Gastroesophageal sphincter (tissue), 4 donors: Measurements from ENCODE around the gene GRAMD1A. TPM values are rescaled to one million over a fixed set of nuclear protein-coding genes. Genes with fewer than 3 reads are reported as not detected.

Experiments used
- ATAC-seq: fragments of 150-250 bp; one replicate; pipeline ENCODE4 v1.9.1; 2016; ENCODE audit warnings: mild to moderate bottlenecking, moderate library complexity
- H3K27ac ChIP-seq, 4 donors: fragments of 200-600 bp; sonication (generic) in 3 of 4; 1 replicate in 3 of 4; 2 replicates in 1 of 4; pipeline ENCODE4 v1.5.1; 2016 to 2019
- H3K27me3 ChIP-seq: fragments of 200-600 bp; sonication (generic); one replicate; pipeline ENCODE4 v1.5.1; 2019
- H3K36me3 ChIP-seq, 2 donors: fragments of 200-600 bp; sonication (generic); one replicate each; pipeline ENCODE4 v1.5.1; 2019; ENCODE audit warnings: control low read depth in 1 of 2
- H3K4me1 ChIP-seq, 3 donors: fragments of 200-600 bp; sonication (generic); 1 replicate in 2 of 3; 2 replicates in 1 of 3; pipeline ENCODE4 v1.5.1; 2016 to 2019; ENCODE audit warnings: control low read depth in 2 of 3
- H3K4me3 ChIP-seq, 2 donors: fragments of 200-600 bp; sonication (generic); one replicate each; pipeline ENCODE4 v1.5.1; 2019; ENCODE audit warnings: mild to moderate bottlenecking in 1 of 2, moderate library complexity in 1 of 2
- H3K9me3 ChIP-seq, 3 donors: fragments of 200-600 bp; sonication (generic); one replicate each; pipeline ENCODE4 v1.5.1; 2017 to 2019; ENCODE audit warnings: control low read depth in 2 of 3
- CTCF ChIP-seq, 4 experiments: fragments of 200-600 bp in 2 of 4; fragments of 450-650 bp in 2 of 4; sonication (generic) in 1 of 4; IDR thresholded peaks; one replicate each; pipeline ENCODE4 v1.5.1; 2017 to 2019; ENCODE audit warnings: antibody characterized with exemption in 4 of 4, mild to moderate bottlenecking in 2 of 4, moderate library complexity in 2 of 4
- EP300 ChIP-seq: sonication (generic); formaldehyde crosslinking; IDR thresholded peaks from one replicate; pipeline ENCODE4 v1.6.1; 2017; ENCODE audit warnings: antibody characterized with exemption, mild to moderate bottlenecking
- POLR2A ChIP-seq, 2 donors: fragments of 450-650 bp; IDR thresholded peaks; one replicate each; pipeline ENCODE4 v1.6.1; 2017; ENCODE audit warnings: antibody characterized with exemption in 2 of 2, mild to moderate bottlenecking in 2 of 2, moderate library complexity in 1 of 2
- POLR2AphosphoS5 ChIP-seq: sonication (generic); formaldehyde crosslinking; IDR thresholded peaks from one replicate; pipeline ENCODE4 v1.6.1; 2017; ENCODE audit warnings: antibody characterized with exemption
- WGBS, 2 donors: methylation state at CpG; one replicate each; pipeline ENCODE4 v1.1.5; 2018; ENCODE audit warnings: low coverage in 1 of 2; 5-methylcytosine and 5-hydroxymethylcytosine counted together
- total RNA-seq, 4 donors: library from RNA; depleted of rRNA; stranded (reverse); fragments of >200 nt; gene quantifications; one replicate each; pipeline ENCODE4 v1.1.0, GENCODE V29; 2016

Gene GRAMD1A
- total RNA-seq, 4 donors from 2014 or later = 22.0 to 40.0 (median 35.9) TPM

- TF ChIP-seq POLR2AphosphoS5 (no peak), CTCF (IDR thresholded peaks at IDR 0.05) (no peak), EP300 (no peak), POLR2A (IDR thresholded peaks at IDR 0.05) (no peak)
- H3K27me3 ChIP-seq = no peaks in the 10 kb centered on the region
- peaks cover 0 to 54% (median 15%) of the 10 kb centered on the region in 3 donors for H3K4me1 ChIP-seq
- H3K4me3 ChIP-seq = no peak overlapping the region
- WGBS, 2 donors = 100% methylated on average over 1 to 5 of the region's 17 CpGs
- ATAC-seq = no peak
- peaks cover 0 to 41% of the 10 kb centered on the region in 2 donors for H3K36me3 ChIP-seq
- no peak overlapping the region for H3K27ac ChIP-seq
- no peaks in the 10 kb centered on the region for H3K9me3 ChIP-seq
Observed at GRCh38 chr19:35034005-35034502, 33.9 kb downstream of the GRAMD1A start.

- Histone ChIP-seq H3K9me3 (no peaks in the 10 kb centered on the region), H3K27me3 (peaks cover 4% of the 10 kb centered on the region), H3K4me1 (peaks cover 0 to 55% (median 11%) of the 10 kb centered on the region in 3 donors), H3K4me3 (no peak overlapping the region), H3K27ac (no peak overlapping the region), H3K36me3 (peaks cover 0 to 41% of the 10 kb centered on the region in 2 donors)
- no peak for ATAC-seq
- TF ChIP-seq POLR2AphosphoS5 = no peak
- TF ChIP-seq EP300 = no peak
- TF ChIP-seq CTCF (IDR thresholded peaks at IDR 0.05) = no peak
- TF ChIP-seq POLR2A (IDR thresholded peaks at IDR 0.05) = no peak
- WGBS, 2 donors = 85 to 86% methylated on average over 5 to 10 of the region's 17 CpGs
Observed at GRCh38 chr19:35034588-35035382, 34.7 kb downstream of the GRAMD1A start.

- peak; percentile 11 for ATAC-seq
- peaks cover 0 to 58% (median 30%) of the 10 kb centered on the region in 3 donors for H3K4me1 ChIP-seq
- peaks cover 0 to 41% of the 10 kb centered on the region in 2 donors for H3K36me3 ChIP-seq
- H3K27me3 ChIP-seq = peaks cover 32% of the 10 kb centered on the region
- H3K9me3 ChIP-seq = no peaks in the 10 kb centered on the region
- H3K4me3 ChIP-seq = no peak overlapping the region
- no peak for TF ChIP-seq EP300
- TF ChIP-seq CTCF (IDR thresholded peaks at IDR 0.05) = no peak
- TF ChIP-seq POLR2A (IDR thresholded peaks at IDR 0.05) = no peak
- TF ChIP-seq POLR2AphosphoS5 = no peak
- H3K27ac ChIP-seq = peak overlapping the region in 3 of 4 donors; percentile 60 to 77 (median 71)
- WGBS, 2 donors = 54 to 67% methylated on average over 3 to 11 of the region's 13 CpGs
Observed at GRCh38 chr19:35037716-35038622, 37.8 kb downstream of the GRAMD1A start.

GRCh38 chr19:35038623-35039512 lies 38.7 kb downstream of the GRAMD1A start:
- Histone ChIP-seq H3K27me3 (peaks cover 32% of the 10 kb centered on the region), H3K36me3 (peaks cover 0 to 34% of the 10 kb centered on the region in 2 donors), H3K9me3 (no peaks in the 10 kb centered on the region), H3K4me1 (peaks cover 0 to 61% (median 30%) of the 10 kb centered on the region in 3 donors), H3K27ac (peak overlapping the region in 3 of 4 donors; percentile 67 to 77 (median 71)), H3K4me3 (peak overlapping the region in 1 of 2 donors; percentile 23)
- TF ChIP-seq CTCF (IDR thresholded peaks at IDR 0.05) (no peak), POLR2AphosphoS5 (no peak), POLR2A (IDR thresholded peaks at IDR 0.05) (peak in 1 of 2 donors; percentile 9)
- no peak for ATAC-seq
- 60 to 64% methylated on average over 5 to 6 of the region's 17 CpGs for WGBS, 2 donors
